Lower lobe of right lung (tissue), 2 donors: Measurements from ENCODE around the gene TRIM10. TPM values are rescaled to one million over a fixed set of nuclear protein-coding genes. Genes with fewer than 3 reads are reported as not detected.

Experiments used
- ATAC-seq, 2 donors: fragments of 200-7000 bp; cut with Tn5 transposase; one replicate each; pipeline ENCODE4 v1.9.1; 2020 to 2022; ENCODE audit warnings: mild to moderate bottlenecking in 2 of 2, moderate library complexity in 2 of 2
- DNase-seq: peaks from one replicate; pipeline ENCODE4 v3.0.0-alpha.2; 2020
- H3K27ac ChIP-seq: fragments of 200-600 bp; one replicate; pipeline ENCODE4 v1.8.0; 2022
- H3K27me3 ChIP-seq: fragments of 200-600 bp; one replicate; pipeline ENCODE4 v1.8.0; 2022; ENCODE audit warnings: low read depth
- H3K36me3 ChIP-seq: fragments of 200-600 bp; one replicate; pipeline ENCODE4 v1.8.0; 2022; ENCODE audit warnings: mild to moderate bottlenecking
- H3K4me1 ChIP-seq: fragments of 200-600 bp; one replicate; pipeline ENCODE4 v1.8.0; 2022
- H3K4me3 ChIP-seq: fragments of 200-600 bp; one replicate; pipeline ENCODE4 v1.8.0; 2022; ENCODE audit warnings: mild to moderate bottlenecking
- H3K9me3 ChIP-seq: fragments of 200-600 bp; one replicate; pipeline ENCODE4 v1.8.0; 2022
- intact Hi-C: fragments of 100-400 bp; cut with DNase I; formaldehyde crosslinking; loops from one replicate; pipeline ENCODE4 v1.11.0; 2022
- long read RNA-seq: library from polyadenylated mRNA; unstranded; transcript quantifications from one replicate; pipeline ENCODE4 v2.0.0, GENCODE V29; 2021
- total RNA-seq: library from RNA; stranded (reverse); fragmentation: NEBNext Ultra II Directional; extraction: Animal tissue kit (Norgen Biotek cat#: 25700); gene quantifications from one replicate; pipeline ENCODE4 v1.2.1, GENCODE V29; 2021
- TF ChIP-seq, protein P1 (sequence below): fragments of 200-600 bp; IDR thresholded peaks from one replicate; pipeline ENCODE4 v1.8.0; 2022; ENCODE audit warnings: antibody characterized with exemption, mild to moderate bottlenecking
- donor health status: DM: no; HTN: yes; CAD: no; lungs with severe emphysema.

The TRIM10 gene, protein sequence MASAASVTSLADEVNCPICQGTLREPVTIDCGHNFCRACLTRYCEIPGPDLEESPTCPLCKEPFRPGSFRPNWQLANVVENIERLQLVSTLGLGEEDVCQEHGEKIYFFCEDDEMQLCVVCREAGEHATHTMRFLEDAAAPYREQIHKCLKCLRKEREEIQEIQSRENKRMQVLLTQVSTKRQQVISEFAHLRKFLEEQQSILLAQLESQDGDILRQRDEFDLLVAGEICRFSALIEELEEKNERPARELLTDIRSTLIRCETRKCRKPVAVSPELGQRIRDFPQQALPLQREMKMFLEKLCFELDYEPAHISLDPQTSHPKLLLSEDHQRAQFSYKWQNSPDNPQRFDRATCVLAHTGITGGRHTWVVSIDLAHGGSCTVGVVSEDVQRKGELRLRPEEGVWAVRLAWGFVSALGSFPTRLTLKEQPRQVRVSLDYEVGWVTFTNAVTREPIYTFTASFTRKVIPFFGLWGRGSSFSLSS
- not detected for total RNA-seq
- long read RNA-seq = 0 reads

GRCh38 chr6:30160785-30161531 lies at the start of gene TRIM10:
TRIM10 (minus strand) TSS chr6:30161211; CDS start chr6:30160858, 353 bp downstream.
- TF ChIP-seq, protein P1, sequence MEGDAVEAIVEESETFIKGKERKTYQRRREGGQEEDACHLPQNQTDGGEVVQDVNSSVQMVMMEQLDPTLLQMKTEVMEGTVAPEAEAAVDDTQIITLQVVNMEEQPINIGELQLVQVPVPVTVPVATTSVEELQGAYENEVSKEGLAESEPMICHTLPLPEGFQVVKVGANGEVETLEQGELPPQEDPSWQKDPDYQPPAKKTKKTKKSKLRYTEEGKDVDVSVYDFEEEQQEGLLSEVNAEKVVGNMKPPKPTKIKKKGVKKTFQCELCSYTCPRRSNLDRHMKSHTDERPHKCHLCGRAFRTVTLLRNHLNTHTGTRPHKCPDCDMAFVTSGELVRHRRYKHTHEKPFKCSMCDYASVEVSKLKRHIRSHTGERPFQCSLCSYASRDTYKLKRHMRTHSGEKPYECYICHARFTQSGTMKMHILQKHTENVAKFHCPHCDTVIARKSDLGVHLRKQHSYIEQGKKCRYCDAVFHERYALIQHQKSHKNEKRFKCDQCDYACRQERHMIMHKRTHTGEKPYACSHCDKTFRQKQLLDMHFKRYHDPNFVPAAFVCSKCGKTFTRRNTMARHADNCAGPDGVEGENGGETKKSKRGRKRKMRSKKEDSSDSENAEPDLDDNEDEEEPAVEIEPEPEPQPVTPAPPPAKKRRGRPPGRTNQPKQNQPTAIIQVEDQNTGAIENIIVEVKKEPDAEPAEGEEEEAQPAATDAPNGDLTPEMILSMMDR = no peak
- H3K27ac ChIP-seq = no peak within 1 kb of the TSS
- H3K36me3 ChIP-seq = no peaks in the 10 kb centered on the region
- no peak for DNase-seq
- intact Hi-C loops = no loop called here
- no peaks in the 10 kb centered on the region for H3K27me3 ChIP-seq
- no peak for ATAC-seq
- no peaks in the 10 kb centered on the region for H3K9me3 ChIP-seq
- H3K4me3 ChIP-seq = no peak within 1 kb of the TSS
- H3K4me1 ChIP-seq = peaks cover 19% of the 10 kb centered on the region

DNA sequence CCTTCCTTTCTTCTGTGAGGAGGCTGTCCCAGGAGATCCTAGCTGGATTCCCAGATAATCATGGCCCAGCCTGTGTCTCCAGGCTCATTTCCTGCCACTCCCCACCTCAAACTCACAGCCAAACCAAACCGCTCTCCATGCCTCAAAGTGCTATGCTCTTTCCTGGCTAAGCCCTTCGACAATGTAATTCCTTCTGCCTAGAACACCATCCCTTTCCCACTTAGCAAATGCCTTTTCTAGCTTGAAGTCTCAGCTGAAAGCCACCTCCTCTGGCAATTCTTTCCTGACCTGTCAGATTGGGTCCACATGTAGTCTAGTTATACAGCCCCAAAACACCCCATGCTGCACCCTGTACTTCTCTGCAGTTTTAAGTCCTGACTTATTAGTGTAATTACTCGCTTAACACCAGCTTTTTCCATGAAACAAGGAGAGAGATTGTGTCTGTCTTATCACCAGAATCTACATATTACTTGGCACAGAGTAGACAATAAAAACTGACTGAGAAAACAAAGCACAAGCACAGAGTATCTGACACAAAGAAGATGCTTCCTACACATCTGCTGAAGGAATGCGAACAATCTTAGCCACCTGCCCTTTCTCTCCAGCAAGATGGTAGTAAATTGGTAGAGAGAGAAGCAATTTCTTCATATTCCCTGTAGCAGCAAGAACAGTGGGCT lies 46.7 kb upstream of the TRIM10 start:
- Histone ChIP-seq H3K27me3 (no peaks in the 10 kb centered on the region), H3K27ac (peak overlapping the region; percentile 66), H3K4me3 (no peak overlapping the region), H3K36me3 (no peaks in the 10 kb centered on the region), H3K9me3 (no peaks in the 10 kb centered on the region), H3K4me1 (peaks cover 68% of the 10 kb centered on the region)
- DNase-seq (no peak), ATAC-seq (peak; percentile 9 to 22)
- TF ChIP-seq, protein P1 = no peak
- intact Hi-C loops = no loop called here

DNA sequence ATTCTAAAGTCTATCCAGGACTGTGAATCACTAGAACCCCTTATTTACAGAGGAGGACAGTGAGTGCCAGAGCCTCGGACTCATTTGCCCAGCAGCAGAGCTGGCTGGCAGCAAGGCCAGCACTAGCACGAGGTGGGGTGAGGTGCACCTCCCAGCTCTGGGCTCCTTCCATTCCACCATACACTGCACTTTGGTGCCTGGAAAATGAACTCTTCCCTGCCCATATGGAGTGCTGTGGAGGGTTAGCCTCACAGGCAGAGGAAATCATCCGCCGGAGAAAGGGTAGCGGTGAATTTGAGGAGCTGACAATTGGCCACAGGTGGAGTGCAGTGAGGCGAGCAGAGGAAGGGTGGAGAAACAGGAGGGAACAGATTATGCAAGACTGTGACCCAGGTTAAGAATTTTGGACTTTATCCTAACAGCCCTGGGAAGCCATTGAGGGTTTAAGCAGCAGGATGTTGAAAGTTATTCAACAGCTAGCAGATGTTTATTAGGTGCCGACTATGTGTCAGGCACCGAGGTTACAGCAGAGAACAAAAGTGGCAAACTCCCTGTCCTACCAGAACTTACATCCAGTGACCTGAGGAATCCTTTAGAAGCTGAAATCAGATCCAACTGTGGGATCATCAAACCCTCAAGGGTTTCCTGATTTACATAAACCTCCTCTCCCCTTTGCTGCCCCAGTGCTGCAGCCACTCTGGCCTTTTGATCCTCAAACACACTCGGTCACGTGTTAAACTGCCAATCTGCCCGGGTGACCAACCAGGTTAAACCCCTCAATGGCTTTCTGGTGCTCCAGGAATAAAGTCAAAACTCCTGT lies 46.0 kb upstream of the TRIM10 start:
- DNase-seq = no peak
- intact Hi-C loops = no loop called here
- Histone ChIP-seq H3K27me3 (no peaks in the 10 kb centered on the region), H3K36me3 (no peaks in the 10 kb centered on the region), H3K9me3 (no peaks in the 10 kb centered on the region), H3K27ac (peak overlapping the region; percentile 66), H3K4me3 (no peak overlapping the region), H3K4me1 (peaks cover 68% of the 10 kb centered on the region)
- TF ChIP-seq, protein P1 = no peak
- ATAC-seq = peak; percentile 75 to 87

GRCh38 chr6:30206152-30206551 lies 45.1 kb upstream of the TRIM10 start:
- intact Hi-C loops = no loop called here
- TF ChIP-seq, protein P1 = no peak
- Histone ChIP-seq H3K36me3 (no peaks in the 10 kb centered on the region), H3K4me3 (no peak overlapping the region), H3K4me1 (peaks cover 68% of the 10 kb centered on the region), H3K27ac (peak overlapping the region; percentile 66), H3K9me3 (no peaks in the 10 kb centered on the region), H3K27me3 (no peaks in the 10 kb centered on the region)
- DNase-seq (no peak), ATAC-seq (no peak)
